HG03139 (cell line): ENCODE measurements around the gene FUZ.

Experiments used
- ATAC-seq: cut with Tn5 transposase; IDR thresholded peaks from one replicate; pipeline ENCODE4 v1.9.1; 2021; ENCODE audit not compliant: unreplicated experiment

FUZ gene

DNA sequence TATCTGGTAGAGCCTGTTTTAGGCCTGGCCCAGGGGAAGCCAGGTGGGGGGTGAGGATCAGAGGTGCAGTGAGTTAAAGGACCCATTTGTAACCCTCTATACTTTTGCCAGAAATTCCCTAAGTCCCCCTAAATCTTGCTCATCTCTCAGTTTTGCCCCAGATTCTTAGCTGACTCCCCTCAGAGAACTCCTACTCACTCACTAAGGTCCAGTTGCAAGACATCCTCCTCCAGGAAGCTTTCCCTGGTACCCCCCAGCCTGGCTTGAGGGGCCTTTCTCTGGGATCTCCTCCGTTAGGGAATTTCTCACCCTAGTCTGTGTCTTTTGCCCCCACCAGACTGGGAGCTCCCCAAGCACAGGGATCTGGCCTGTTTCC is 51.9 kb downstream of the FUZ start:
- no peak for ATAC-seq

DNA sequence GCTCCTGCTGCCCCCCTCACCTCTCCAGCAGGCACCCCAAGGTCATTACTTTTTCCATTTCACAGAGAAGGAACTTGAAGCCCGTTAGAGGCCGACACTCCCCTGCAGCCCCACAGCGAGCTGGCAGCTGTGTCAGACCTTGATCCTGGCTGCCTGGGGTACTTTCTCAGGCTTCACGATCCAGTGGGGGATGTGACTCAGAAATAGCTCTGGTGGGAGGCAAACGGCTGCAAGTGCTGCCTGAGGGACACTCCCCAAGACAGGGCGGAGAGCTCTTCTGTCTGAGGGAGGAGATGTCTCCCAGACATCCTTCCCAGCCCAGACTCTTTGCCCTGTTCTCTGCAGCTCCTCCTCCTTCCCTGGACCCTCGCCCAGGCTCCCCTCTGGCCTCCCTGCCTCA is 54.8 kb downstream of the FUZ start:
- ATAC-seq, result no peak
